Tibial artery (tissue), 4 donors: ENCODE measurements around the gene ROBO1.

Experiments
- DNase-seq, 2 donors: peaks; one replicate each; pipeline ENCODE4 v3.0.0-alpha.2; 2019
- H3K27ac ChIP-seq, 2 donors: fragments of 200-600 bp; sonication (generic) in 1 of 2; 1 replicate in 1 of 2; 2 replicates in 1 of 2; pipeline ENCODE4 v1.5.1; 2018 to 2019; ENCODE audit warnings: mild to moderate bottlenecking in 1 of 2
- H3K27me3 ChIP-seq, 2 donors: fragments of 200-600 bp; sonication (generic) in 1 of 2; one replicate each; pipeline versions ENCODE4 v1.5.1 to v1.6.0; 2016 to 2019
- H3K36me3 ChIP-seq, 3 donors: fragments of 200-600 bp; sonication (generic) in 2 of 3; one replicate each; pipeline ENCODE4 v1.5.1; 2016 to 2019; ENCODE audit warnings: mild to moderate bottlenecking in 2 of 3
- H3K4me1 ChIP-seq, 4 donors: fragments of 200-600 bp; sonication (generic) in 2 of 4; 1 replicate in 3 of 4; 2 replicates in 1 of 4; pipeline ENCODE4 v1.5.1; 2016 to 2019
- H3K4me3 ChIP-seq, 2 donors: fragments of 200-600 bp; sonication (generic) in 1 of 2; 1 replicate in 1 of 2; 2 replicates in 1 of 2; pipeline ENCODE4 v1.5.1; 2018 to 2019; ENCODE audit warnings: mild to moderate bottlenecking in 2 of 2
- H3K9me3 ChIP-seq, 3 donors: fragments of 200-600 bp; sonication (generic) in 1 of 3; one replicate each; pipeline ENCODE4 v1.5.1; 2016 to 2019
- CTCF ChIP-seq, 2 experiments: fragments of 200-600 bp in 1 of 2; fragments of 450-650 bp in 1 of 2; IDR thresholded peaks; one replicate each; pipeline ENCODE4 v1.5.1; 2017 to 2019; ENCODE audit warnings: antibody characterized with exemption in 2 of 2, mild to moderate bottlenecking in 1 of 2, moderate library complexity in 1 of 2
- intact Hi-C: fragments of 100-400 bp; cut with DNase I; formaldehyde crosslinking; loops from one replicate; pipeline ENCODE4 v1.15.0; 2023; ENCODE audit warnings: low total_unique reads

The ROBO1 gene

GRCh38 chr3:79081335-79081734, 686.5 kb downstream of the ROBO1 start:
- Histone ChIP-seq H3K36me3 (no peaks in the 10 kb centered on the region), H3K4me1 (no peaks in the 10 kb centered on the region), H3K9me3 (no peaks in the 10 kb centered on the region), H3K4me3 (no peak overlapping the region), H3K27me3 (no peaks in the 10 kb centered on the region), H3K27ac (no peak overlapping the region)
- intact Hi-C loops: no loop called here
- no peak for TF ChIP-seq CTCF (IDR thresholded peaks at IDR 0.05)
- no peak for DNase-seq

- TF ChIP-seq CTCF (IDR thresholded peaks at IDR 0.05): no peak
- Histone ChIP-seq H3K27ac (no peak overlapping the region), H3K9me3 (no peaks in the 10 kb centered on the region), H3K4me3 (no peak overlapping the region), H3K4me1 (no peaks in the 10 kb centered on the region), H3K36me3 (no peaks in the 10 kb centered on the region), H3K27me3 (no peaks in the 10 kb centered on the region)
- intact Hi-C loops: no loop called here
- DNase-seq: no peak
Observed at GRCh38 chr3:79074558-79074957, 693.2 kb downstream of the ROBO1 start.

GRCh38 chr3:79067734-79068133, 700.1 kb downstream of the ROBO1 start:
- Histone ChIP-seq H3K36me3 (no peaks in the 10 kb centered on the region), H3K4me1 (no peaks in the 10 kb centered on the region), H3K9me3 (no peaks in the 10 kb centered on the region), H3K4me3 (no peak overlapping the region), H3K27ac (no peak overlapping the region), H3K27me3 (no peaks in the 10 kb centered on the region)
- no peak for TF ChIP-seq CTCF (IDR thresholded peaks at IDR 0.05)
- intact Hi-C loops: no loop called here
- DNase-seq: no peak

GRCh38 chr3:79066481-79066880, 701.3 kb downstream of the ROBO1 start:
- no peaks in the 10 kb centered on the region for H3K9me3 ChIP-seq
- no peaks in the 10 kb centered on the region for H3K36me3 ChIP-seq
- H3K27me3 ChIP-seq: no peaks in the 10 kb centered on the region
- no peak for TF ChIP-seq CTCF (IDR thresholded peaks at IDR 0.05)
- DNase-seq: no peak
- intact Hi-C loops: no loop called here
- H3K4me1 ChIP-seq: no peaks in the 10 kb centered on the region
- no peak overlapping the region for H3K4me3 ChIP-seq
- H3K27ac ChIP-seq: no peak overlapping the region

- H3K27ac ChIP-seq: no peak overlapping the region
- H3K36me3 ChIP-seq: no peaks in the 10 kb centered on the region
- no peaks in the 10 kb centered on the region for H3K9me3 ChIP-seq
- intact Hi-C loops: no loop called here
- H3K27me3 ChIP-seq: no peaks in the 10 kb centered on the region
- H3K4me3 ChIP-seq: no peak overlapping the region
- TF ChIP-seq CTCF (IDR thresholded peaks at IDR 0.05): no peak
- H3K4me1 ChIP-seq: no peaks in the 10 kb centered on the region
- no peak for DNase-seq
Observed at GRCh38 chr3:79063624-79064023, 704.2 kb downstream of the ROBO1 start.

GRCh38 chr3:79057756-79058155, 710.0 kb downstream of the ROBO1 start:
- intact Hi-C loops: no loop called here
- no peak for TF ChIP-seq CTCF (IDR thresholded peaks at IDR 0.05)
- no peak for DNase-seq
- H3K4me1 ChIP-seq: no peaks in the 10 kb centered on the region
- no peak overlapping the region for H3K4me3 ChIP-seq
- H3K27me3 ChIP-seq: no peaks in the 10 kb centered on the region
- H3K9me3 ChIP-seq: peaks cover 0 to 4% (median 0%) of the 10 kb centered on the region in 3 donors
- no peak overlapping the region for H3K27ac ChIP-seq
- H3K36me3 ChIP-seq: no peaks in the 10 kb centered on the region
